Cardiac septum (tissue), 1 donor: ENCODE results near the gene FNDC3A. TPM values are rescaled to one million over a fixed set of nuclear protein-coding genes. Genes with fewer than 3 reads are reported as not detected.
"Not testable (repeated sequence)": the region's sequence is repeated elsewhere in the genome, so short reads cannot be mapped to it uniquely, and the experiment has no call there.

Experiments
- DNase-seq: peaks from one replicate; pipeline ENCODE4 v3.0.0-alpha.2; 2020; ENCODE audit warnings: low spot score
- intact Hi-C: fragments of 100-400 bp; cut with DNase I; formaldehyde crosslinking; loops from one replicate; pipeline ENCODE4 v1.14.0; 2022
- total RNA-seq: library from RNA; stranded (reverse); fragmentation: NEBNext Ultra II Directional; extraction: Animal tissue kit (Norgen Biotek cat#: 25700); gene quantifications from one replicate; pipeline ENCODE4 v1.2.1, GENCODE V29; 2021
- donor health status: DM: no; HTN: no; CAD: no.

Gene FNDC3A
- total RNA-seq, 1 donor from 2014 or later, result 27.3 TPM

DNA sequence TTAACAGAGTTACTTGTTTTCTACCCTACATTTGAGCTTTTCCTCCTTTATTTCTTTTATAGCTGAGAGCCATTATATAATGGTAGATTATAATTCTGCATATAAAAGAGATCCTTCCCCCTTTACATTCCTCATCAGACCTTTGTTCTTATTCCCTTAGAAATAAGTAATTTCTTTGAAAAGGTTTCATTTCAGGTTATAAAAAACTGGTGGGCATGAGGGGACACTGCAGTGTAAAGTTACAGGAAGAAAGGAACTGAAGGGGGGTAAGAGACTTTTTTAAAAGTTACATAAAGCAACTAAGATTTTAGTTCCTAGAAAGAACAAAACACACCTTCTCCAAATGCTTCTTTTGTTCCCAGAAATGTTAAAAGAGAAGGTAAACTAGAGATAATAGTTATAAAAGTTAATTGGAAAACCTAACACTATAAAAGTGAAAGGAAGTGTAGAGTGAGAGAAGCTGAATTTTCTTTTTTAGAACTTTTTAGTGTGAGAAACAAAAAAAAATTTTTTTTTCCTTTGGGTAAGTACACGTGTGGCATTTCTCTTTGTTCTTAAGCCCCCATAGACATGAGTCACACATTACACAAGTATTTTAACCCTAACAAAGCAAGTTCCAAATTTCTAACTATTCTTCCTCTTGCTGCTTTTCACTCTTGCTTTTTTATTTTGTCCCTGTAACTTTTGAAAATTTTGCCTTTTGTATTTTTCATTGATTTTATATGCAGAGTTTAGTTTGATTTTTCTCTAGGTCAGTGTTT lies 138.0 kb downstream of the FNDC3A start:
- DNase-seq, result no peak
- intact Hi-C loops, result no loop called here

DNA sequence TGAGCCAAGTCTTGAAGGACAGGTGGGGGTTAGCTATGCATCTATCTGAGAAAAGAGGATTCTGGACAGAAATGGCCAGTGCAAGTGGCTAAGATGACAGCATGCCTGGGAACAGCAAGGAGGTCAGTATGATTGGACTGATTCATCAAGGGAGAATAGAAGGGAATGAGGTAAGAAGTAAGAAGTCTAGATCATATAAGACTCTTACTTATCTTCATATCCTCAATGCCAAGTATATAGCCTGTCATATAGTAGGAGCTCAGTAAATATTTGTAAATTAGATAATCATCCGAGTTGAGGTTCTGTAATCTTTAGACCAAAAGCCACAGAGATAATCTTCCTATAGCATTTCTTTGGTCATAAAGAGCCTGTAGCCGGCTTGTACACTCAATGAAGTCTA lies 141.2 kb downstream of the FNDC3A start:
- no peak for DNase-seq
- intact Hi-C loops, result no loop called here

DNA sequence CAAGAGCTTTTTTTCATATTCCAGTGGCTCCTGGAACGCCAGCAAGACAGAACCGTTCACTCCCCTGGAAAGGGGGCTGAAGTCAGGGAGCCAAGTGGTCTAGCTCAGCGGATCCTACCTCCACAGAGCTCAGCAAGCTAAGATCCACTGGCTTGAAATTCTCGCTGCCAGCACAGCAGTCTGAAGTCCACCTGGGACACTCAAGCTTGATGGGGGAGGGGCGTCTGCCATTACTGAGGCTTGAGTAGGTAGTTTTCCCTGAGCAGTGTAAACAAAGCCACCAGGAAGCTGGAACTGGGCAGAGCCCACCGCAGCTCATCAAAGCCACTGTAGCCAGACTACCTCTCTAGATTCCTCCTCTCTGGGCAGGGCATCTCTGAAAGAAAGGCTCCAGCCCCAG lies 142.7 kb downstream of the FNDC3A start:
- DNase-seq, intact Hi-C loops: not testable (repeated sequence)

DNA sequence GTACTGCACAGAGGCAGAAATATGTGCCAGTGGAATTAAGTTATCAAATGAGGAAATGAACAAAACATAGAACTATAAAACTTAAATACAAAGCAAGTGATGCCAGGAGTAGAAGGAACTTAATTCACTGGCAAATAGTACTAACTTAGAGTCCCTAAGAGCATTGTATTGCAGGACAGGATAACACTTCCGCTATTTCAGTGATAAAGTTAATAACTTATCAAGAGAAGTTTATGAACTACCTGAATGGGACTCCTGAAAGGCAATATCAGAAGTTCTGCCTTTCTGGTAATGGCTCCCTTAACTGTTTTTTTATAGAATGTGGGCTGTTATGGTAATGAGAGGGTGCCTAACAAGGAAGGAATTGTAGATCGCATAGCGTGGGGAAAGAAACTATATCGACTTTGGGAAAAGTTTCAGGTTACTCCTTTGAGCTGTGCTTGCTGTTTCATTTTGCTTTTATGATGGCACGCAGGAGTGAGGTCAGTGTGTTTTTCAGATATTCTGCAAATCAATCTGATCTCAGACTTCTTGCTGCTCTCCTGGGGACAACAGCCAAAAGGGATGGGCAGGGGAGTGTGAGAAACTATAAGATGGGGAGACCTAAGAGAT lies 149.1 kb downstream of the FNDC3A start:
- intact Hi-C loops, result no loop called here
- no peak for DNase-seq

DNA sequence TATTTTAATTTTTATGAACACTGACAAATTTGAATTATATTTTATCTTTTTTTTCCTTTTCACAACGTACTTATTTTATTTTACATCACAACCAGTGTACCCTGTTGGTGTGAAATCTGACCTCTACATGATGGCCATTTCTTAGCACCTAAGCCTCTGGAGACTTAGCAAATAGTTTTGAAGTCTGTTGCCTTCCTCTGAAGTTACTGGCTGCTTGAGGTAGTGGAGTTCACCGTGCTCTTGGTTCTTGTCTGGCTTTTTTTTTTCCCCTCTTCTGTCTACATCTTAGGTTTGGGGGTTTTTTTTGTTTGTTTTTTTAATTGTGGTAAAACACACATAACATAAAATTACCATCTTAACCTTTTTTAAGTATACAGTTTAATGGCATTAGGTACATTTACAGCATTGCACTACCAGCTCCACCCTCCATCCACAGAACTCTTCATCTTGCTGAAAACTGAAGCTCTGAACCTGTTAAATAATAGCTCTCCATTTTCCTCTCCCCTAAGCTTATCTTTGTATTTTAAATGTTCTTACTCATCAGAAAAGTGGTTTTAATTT lies 150.3 kb downstream of the FNDC3A start:
- no peak for DNase-seq
- intact Hi-C loops, result no loop called here

DNA sequence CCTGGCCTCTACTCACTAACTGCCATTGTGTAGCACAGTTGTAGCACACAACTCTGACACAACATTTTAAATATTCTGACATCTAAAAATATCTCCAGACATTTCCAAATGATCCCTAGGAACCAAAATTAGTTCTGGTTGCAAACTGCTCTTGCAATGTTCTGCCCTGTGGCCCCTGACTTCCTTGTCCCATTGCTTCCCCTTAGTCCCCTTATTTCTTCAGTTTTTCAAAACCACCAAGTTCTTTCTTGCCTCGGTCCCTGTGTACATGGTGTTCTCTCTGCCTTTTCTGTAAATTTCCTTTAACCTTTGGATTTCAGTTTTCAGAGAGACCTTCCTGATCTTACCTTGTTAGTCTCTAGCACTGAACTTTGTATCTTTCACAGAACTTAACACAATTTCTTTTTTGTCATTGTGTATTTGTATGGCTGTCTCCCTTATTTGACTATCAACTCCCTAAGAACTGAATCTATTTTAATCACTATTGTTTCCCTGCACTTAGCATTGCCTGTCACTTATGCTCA lies 156.8 kb downstream of the FNDC3A start:
- intact Hi-C loops, result no loop called here
- no peak for DNase-seq

DNA sequence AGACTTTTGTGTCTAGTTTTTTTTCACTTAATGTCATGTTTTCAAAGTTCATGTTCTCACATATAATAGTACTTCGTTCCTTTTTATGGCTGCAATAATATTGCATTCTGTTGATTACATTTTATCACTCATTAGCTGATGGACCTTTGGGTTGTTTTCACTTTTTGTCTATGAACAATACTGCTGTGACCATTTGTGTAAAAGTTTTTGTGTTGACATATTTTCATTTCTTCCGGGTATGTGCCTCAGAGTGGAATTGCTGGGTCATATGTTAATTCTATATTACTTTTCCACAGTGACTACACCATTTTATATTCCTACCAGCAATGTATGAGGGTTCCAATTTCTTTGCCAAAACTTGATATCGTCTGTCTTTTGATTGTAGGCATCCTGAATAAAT lies 158.6 kb downstream of the FNDC3A start:
- DNase-seq, result no peak
- intact Hi-C loops, result no loop called here

DNA sequence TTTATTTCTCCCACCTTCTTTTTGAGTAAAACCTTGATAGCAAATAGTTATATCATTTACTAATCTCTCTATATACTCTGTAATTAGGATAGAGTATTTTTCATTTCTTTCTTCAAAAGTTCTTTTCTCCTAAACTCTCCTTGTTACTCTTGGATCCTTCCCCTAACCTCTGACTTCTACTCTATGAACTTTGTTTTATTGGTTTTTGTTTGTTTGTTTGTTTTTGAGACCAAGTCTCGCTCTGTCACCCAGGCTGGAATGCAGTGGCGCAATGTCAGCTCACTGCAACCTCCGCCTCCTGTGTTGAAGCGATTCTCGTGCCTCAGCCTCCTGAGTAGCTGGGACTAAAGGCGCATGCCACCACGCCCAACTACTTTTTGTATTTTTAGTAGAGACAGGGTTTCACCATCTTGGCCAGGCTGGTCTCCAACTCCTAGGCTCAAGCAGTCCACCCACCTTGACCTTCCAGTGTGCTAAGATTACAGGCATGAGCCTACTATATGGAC lies 161.5 kb downstream of the FNDC3A start:
- intact Hi-C loops, DNase-seq: not testable (repeated sequence)

DNA sequence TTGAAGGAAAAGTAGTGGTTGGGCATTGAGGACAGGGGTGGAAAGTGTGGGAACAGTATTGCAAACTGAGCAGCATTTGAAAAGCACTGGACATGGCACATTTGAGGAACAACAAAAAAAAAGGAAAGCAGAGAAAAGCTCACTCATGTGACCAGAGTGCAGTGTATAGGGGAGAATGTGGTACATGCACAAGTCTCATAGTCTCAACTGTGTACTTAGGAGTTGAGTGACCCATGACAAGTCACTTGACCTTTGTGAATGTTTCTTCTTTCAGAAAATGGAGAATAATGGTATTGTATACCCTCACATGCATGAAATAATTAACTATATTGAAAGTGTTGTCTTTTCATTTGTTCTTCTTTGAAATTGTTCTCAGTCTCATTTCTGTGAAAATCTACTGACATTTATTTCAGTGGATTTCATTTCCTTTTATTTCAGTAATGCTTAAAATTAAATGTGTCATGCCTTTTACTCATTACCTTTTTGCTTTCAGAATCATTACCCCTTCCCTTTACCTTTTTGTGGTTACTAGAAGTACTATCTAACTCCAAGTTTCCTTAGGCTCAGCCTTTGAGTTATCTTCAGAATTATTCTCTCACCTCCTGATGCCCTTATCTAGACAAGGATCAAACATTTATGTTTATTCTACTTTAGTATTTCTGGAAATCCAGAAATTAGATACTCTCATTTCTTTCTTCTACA lies 165.3 kb downstream of the FNDC3A start:
- intact Hi-C loops, result no loop called here
- DNase-seq, result no peak

DNA sequence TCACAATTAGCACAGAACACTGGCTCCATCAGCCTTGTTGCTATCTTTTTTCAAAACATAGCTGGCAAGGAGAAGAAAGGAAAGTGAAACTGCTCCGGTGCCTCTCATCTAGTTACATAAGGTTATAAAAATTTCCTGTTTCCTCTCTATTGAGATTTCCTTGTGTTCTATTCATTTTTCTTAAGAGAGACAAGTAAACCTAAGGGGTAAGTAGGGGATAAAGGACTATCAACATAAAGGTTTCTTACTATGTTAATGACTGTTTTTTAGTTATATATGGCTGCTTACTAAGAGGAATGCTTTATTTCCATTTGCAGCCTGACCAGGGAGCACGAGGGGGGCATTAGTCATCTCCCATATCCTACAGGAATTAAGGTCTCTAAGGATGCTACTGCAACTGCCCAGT lies 171.2 kb downstream of the FNDC3A start:
- intact Hi-C loops, result no loop called here
- DNase-seq, result no peak

DNA sequence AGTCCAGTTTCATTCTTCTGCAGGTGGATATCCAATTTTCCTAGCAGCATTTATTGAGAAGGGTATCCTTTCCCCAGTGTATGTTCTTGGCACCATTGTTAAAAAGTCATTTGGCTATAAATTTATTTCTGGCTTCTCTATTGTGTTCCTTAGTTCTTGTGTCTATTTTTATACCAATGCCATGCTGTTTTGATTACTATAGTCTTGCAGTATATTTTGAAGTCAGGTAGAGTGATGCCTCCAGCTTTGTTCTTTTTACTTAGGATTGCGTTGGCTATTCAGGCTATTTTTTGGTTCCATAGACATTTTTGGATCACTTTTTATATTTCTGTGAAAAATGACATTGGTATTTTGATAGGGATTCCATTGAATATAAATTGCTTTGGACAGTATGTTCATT lies 172.7 kb downstream of the FNDC3A start:
- intact Hi-C loops, result no loop called here
- DNase-seq, result no peak

DNA sequence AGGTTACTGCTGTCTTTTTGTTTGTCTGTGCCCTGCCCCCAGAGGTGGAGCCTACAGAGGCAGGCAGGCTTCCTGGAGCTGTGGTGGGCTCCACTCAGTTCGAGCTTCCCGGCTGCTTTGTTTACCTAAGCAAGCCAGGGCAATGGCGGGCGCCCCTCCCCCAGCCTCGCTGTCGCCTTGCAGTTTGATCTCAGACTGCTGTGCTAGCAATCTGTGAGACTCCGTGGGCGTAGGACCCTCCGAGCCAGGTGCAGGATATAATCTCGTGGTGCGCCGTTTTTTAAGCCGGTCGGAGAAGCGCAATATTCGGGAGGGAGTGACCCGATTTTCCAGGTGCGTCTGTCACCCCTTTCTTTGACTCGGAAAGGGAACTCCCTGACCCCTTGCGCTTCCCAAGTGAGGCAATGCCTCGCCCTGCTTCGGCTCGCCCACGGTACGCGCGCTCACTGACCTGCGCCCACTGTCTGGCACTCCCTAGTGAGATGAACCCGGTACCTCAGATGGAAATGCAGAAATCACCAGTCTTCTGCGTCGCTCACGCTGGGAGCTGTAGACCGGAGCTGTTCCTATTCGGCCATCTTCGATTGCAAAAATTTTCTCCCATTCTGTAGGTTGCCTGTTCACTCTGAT lies 182.4 kb downstream of the FNDC3A start:
- intact Hi-C loops, DNase-seq: not testable (repeated sequence)

DNA sequence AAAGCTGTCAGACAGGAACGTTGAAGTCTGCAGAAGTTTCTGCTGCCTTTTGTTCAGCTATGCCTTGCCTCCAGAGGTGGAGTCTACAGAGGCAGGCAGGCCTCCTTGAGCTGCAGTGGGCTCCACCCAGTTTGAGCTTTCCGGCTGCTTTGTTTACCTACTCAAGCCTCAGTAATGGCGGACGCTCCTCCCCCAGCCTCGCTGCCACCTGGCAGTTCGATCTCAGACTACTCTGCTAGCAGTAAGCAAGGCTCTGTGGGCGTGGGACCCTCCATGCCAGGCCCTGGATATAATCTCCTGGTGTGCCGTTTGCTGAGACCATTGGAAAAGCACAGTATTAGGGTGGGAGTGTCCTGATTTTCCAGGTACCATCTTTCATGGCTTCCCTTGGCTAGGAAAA lies 187.4 kb downstream of the FNDC3A start:
- intact Hi-C loops, DNase-seq: not testable (repeated sequence)

DNA sequence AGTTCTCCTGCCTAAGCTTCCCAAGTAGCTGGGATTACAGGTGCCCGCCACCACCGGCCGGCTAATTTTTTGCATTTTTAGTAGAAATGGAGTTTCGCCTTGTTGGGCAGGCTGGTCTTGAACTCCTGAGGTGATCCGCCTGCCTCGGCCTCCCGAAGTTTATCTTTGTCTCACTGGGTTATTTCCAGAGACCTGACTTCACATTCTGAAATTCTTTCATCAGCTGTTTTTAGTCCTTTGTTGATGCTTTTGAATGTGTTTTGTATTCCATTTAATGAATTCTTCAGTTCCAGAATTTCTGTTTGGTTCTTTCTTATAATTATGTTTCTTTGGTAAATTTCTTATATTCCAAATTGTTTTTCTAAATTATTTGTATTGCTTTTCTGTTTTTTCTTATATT lies 189.0 kb downstream of the FNDC3A start:
- DNase-seq, result no peak
- intact Hi-C loops, result no loop called here

DNA sequence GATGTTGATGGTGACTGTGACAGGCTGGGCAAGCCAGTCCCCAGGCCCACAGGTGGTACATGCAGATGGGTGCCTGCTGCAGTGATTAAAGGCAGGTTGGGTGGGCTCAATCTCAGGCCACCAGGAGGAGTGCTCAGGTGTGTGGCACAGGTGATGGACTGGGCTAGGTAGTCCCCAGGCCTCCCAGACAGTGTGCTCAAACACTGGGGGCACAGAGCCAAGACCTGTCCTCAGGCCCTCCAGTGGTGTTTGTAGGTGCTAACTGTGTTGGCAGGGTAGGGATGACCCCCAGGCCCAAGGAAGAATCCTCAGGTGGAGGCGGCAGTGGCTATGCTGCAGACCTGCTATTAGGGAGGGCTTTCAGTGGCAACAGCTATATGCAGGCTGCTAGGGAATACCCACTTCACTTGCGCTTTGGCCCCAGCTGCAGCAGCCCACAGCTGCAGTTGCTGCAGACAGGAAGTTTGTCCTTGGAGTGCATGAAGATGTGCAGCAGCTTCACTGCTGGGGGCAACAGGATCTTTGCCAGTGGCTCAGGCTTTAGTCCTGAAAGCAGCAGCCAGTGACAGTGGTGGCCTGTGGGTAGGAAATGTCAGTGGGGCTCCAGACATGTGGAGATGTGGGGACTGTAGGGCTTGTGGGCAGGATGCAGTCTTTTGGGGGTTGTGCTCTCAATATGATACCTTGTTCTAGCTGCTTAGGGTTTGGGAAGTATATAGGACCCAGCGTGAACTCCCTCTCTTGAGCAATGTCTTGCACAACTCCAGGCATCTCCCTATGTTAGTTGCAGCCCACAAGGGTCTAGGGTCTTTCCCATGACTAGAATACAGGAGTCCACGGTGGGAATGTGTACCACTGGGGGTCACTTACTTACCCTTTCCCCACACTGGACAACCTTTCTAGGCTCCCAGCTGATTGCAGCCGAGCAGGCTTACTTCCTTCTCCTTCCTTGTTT lies 190.4 kb downstream of the FNDC3A start:
- intact Hi-C loops, result no loop called here
- no peak for DNase-seq

DNA sequence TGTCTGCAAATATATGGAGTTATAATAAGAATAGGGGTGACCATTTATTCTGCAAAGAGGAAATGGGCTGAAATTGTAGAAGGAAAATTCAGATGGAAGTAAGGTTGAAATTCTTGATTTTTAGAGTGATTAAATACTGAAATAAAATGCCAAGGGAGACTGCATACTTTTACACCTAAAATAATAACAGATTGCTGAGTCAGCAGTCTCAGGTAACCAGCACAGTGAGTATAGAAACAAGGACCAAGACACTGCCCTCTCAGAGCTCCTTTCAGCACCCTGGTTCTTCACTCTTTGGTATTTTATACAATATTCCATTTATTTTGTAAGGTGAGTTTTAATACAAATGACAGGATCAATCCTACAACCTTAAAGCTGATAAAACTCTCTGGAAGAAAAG lies 195.6 kb downstream of the FNDC3A start:
- DNase-seq, result no peak
- intact Hi-C loops, result no loop called here

DNA sequence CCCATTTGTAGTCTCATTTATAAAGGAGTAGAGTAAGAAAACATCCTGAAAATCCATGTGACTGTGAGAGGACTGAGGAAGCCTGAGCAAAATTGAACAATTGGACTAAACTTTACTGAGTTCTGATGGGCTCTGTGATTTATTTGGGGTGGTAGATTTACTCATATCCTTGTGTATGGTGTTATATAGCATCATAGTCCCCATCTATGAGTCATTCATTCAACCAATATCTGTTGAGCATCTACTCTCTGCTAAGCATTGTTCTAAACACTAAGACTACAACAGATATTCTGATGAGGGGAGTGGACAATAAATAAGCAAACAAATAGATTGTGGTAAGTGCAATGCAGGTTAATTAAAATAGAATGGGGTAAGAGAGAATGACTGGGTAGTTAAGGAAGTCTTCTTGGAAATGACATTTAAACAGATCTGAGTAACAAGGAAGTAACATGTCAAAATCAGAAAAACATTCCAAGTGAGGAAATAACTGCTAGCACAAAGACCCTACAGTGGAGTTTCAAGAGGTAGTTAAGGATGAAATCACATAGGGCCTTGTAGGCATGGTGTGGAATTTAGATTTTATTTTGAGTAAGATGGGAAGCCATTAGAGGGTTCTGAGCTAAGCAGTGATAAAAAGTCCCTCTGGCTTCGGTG lies 208.1 kb downstream of the FNDC3A start:
- no peak for DNase-seq
- intact Hi-C loops, result no loop called here

DNA sequence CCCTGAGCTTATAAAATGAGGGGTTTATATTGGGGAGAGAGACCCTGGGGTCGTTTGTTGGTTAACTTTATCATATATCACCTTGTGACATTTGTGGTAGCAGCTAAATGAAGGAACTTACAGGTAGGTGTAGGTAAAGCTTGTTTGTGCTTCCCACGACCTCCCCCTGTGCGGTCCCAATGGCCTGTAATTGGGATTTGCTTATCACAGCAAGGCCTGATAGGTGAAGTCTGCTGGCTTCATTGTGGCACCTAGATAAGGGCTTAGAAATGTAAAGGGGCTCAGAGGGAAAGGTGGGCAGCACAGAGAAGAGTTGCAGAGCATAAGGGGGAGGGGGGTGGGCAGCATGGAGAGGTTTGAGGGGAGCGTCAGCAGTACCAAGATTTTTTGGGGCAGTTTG lies 208.9 kb downstream of the FNDC3A start:
- intact Hi-C loops, result no loop called here

More for the DNA sequence above, 208.9 kb downstream of the FNDC3A start:
- no peak for DNase-seq
